SU-DHL-6 (cell line): Measurements from ENCODE around the gene ESYT1.

Experiments used
- H2AFZ ChIP-seq: fragments of 200-600 bp; sonication (generic); 2 replicates; pipeline ENCODE4 v1.6.1; 2014; ENCODE audit warnings: low read depth, mild to moderate bottlenecking, moderate library complexity, mixed read lengths, antibody characterized with exemption, low read length; ENCODE audit not compliant: severe bottlenecking
- H3F3A ChIP-seq: fragments of 200-600 bp; shearing (Covaris generic); 2 replicates; pipeline ENCODE4 v1.6.0; 2016; ENCODE audit warnings: antibody characterized with exemption, mild to moderate bottlenecking; ENCODE audit not compliant: insufficient read depth
- H3K27ac ChIP-seq: fragments of 200-600 bp; sonication (generic); 2 replicates; pipeline ENCODE4 v1.5.1; 2016; ENCODE audit warnings: low read depth, mild to moderate bottlenecking, low read length, moderate library complexity, mixed read lengths
- H3K27me3 ChIP-seq: fragments of 200-600 bp; sonication (generic), shearing (Covaris generic); 2 replicates; pipeline ENCODE4 v1.6.0; 2014; ENCODE audit warnings: mild to moderate bottlenecking, low read length
- H3K36me3 ChIP-seq: fragments of 200-600 bp; sonication (generic); 2 replicates; pipeline ENCODE4 v1.6.1; 2014; ENCODE audit warnings: mild to moderate bottlenecking, low read length, mixed read lengths
- H3K4me2 ChIP-seq: fragments of 300-600, 200-600 bp; shearing (Covaris generic), sonication (generic); 2 replicates; pipeline ENCODE4 v1.6.0; 2014; ENCODE audit warnings: low read length, low read depth, mild to moderate bottlenecking; ENCODE audit not compliant: poor library complexity, severe bottlenecking
- H3K4me3 ChIP-seq: fragments of 200-600 bp; sonication (generic); 2 replicates; pipeline ENCODE4 v1.5.1; 2014; ENCODE audit warnings: antibody characterized with exemption, low read length, mild to moderate bottlenecking, mixed read lengths; ENCODE audit not compliant: insufficient read depth, poor library complexity, severe bottlenecking
- H3K79me2 ChIP-seq: fragments of 200-600 bp; sonication (generic); 2 replicates; pipeline ENCODE4 v1.6.1; 2014; ENCODE audit warnings: mild to moderate bottlenecking, low read length, moderate library complexity; ENCODE audit not compliant: insufficient read depth
- H3K9ac ChIP-seq: fragments of 200-600 bp; sonication (generic); 2 replicates; pipeline ENCODE4 v1.7.0; 2014; ENCODE audit warnings: mild to moderate bottlenecking, low read length
- H3K9me2 ChIP-seq: fragments of 200-600 bp; sonication (generic); replicated peaks from 2 replicates; pipeline ENCODE4 v1.6.1; 2014; ENCODE audit warnings: low read length; ENCODE audit not compliant: insufficient read depth
- H3K9me3 ChIP-seq: fragments of 200-600 bp; sonication (generic); 2 replicates; pipeline ENCODE4 v1.6.1; 2014; ENCODE audit warnings: low read length, mixed read lengths; ENCODE audit not compliant: insufficient read depth
- H4K20me1 ChIP-seq: fragments of 200-600 bp; sonication (generic); 2 replicates; pipeline ENCODE4 v1.6.1; 2014; ENCODE audit warnings: low read depth, mild to moderate bottlenecking, antibody characterized with exemption, low read length, moderate library complexity, mixed read lengths
- EZH2phosphoT487 ChIP-seq: fragments of 200-600 bp; sonication (generic), shearing (Covaris generic); conservative IDR thresholded peaks from 2 replicates; pipeline ENCODE4 v1.6.1; 2018; ENCODE audit warnings: mild to moderate bottlenecking, antibody characterized with exemption, low read length, moderate library complexity, mixed read lengths
- TF ChIP-seq, protein P1 (sequence below): fragments of 200-600 bp; sonication (generic); IDR thresholded peaks from one replicate; pipeline ENCODE4 v1.5.1; 2017; ENCODE audit warnings: antibody characterized with exemption, mild to moderate bottlenecking, low read length, moderate library complexity; ENCODE audit not compliant: insufficient read depth, poor library complexity, severe bottlenecking

The ESYT1 gene

DNA sequence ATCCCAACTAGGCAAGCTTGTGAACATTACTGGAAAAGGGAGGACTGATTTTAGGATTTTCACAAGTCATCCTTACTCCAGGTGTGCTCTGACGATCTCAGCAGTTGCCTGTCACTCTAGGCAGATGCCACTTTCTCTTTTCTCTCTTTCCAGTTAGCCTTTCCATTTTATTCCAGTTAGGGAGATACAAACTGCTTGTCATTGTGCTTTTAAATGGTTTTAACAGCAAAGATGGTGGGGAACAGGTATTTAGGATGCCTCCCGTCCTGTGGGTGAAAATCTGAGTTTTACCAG, 22.5 kb upstream of the ESYT1 start:
- Histone ChIP-seq H3K27me3 (no peaks in the 10 kb centered on the region), H3K79me2 (peaks cover 40% of the 10 kb centered on the region), H3K9me2 (no peaks in the 10 kb centered on the region), H3K9ac (peak overlapping the region; percentile 100), H3F3A (peaks cover 26% of the 10 kb centered on the region), H3K36me3 (peaks cover 24% of the 10 kb centered on the region), H3K9me3 (no peaks in the 10 kb centered on the region), H3K4me2 (peak overlapping the region; percentile 84), H2AFZ (no peak overlapping the region), H4K20me1 (peaks cover 9% of the 10 kb centered on the region; the same call in 1 of the 2 replicates), H3K27ac (peak overlapping the region; percentile 72; the same call in 1 of the 2 replicates), H3K4me3 (peak overlapping the region; percentile 86)
- TF ChIP-seq EZH2phosphoT487: no peak
- TF ChIP-seq, protein P1, sequence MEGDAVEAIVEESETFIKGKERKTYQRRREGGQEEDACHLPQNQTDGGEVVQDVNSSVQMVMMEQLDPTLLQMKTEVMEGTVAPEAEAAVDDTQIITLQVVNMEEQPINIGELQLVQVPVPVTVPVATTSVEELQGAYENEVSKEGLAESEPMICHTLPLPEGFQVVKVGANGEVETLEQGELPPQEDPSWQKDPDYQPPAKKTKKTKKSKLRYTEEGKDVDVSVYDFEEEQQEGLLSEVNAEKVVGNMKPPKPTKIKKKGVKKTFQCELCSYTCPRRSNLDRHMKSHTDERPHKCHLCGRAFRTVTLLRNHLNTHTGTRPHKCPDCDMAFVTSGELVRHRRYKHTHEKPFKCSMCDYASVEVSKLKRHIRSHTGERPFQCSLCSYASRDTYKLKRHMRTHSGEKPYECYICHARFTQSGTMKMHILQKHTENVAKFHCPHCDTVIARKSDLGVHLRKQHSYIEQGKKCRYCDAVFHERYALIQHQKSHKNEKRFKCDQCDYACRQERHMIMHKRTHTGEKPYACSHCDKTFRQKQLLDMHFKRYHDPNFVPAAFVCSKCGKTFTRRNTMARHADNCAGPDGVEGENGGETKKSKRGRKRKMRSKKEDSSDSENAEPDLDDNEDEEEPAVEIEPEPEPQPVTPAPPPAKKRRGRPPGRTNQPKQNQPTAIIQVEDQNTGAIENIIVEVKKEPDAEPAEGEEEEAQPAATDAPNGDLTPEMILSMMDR: no peak

DNA sequence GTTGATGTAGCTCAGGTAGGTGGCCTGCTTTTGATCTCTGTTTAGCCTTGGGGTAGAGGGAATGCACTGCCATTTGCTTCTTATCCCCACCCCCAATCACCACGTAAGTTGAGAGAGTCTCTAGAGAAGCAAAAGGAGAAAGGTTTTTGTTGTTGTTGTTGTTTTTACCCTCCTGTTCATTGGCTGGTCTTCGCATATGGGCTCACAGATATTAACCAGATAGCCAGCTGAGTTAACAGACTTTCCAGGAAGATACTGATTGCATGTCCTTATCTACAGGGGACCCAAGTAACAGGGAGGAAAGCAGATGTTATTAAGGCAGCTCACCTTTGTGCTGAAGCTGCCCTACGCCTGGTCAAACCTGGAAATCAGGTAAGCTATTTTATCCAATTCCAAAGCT, 20.8 kb upstream of the ESYT1 start:
- Histone ChIP-seq H3K9me2 (no peaks in the 10 kb centered on the region), H2AFZ (no peak overlapping the region), H3K9me3 (no peaks in the 10 kb centered on the region), H3K4me2 (no peak overlapping the region), H3K4me3 (no peak overlapping the region), H3K36me3 (peaks cover 33% of the 10 kb centered on the region), H3K27ac (no peak overlapping the region), H3K9ac (no peak overlapping the region), H3K27me3 (no peaks in the 10 kb centered on the region), H4K20me1 (peaks cover 9% of the 10 kb centered on the region; the same call in 1 of the 2 replicates), H3F3A (peaks cover 39% of the 10 kb centered on the region), H3K79me2 (peaks cover 40% of the 10 kb centered on the region)
- TF ChIP-seq, protein P1: no peak
- TF ChIP-seq EZH2phosphoT487: no peak

DNA sequence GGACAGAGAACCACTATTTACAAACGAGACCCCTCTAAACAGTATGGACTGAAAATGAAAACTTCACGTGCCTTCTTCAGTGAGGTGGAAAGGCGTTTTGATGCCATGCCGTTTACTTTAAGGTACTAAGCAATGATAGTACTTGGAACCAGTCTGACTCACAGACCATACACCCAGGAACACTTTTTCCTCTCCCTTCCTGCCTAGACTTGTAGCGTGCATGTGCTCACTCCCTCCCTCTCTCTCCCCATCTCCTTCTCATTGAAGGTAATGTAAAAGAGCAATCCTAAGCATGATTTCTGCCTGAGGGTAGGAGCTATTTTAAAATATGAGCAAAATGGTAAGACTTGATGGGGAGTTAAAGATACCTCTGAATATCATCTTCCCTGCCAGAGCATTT, 17.5 kb upstream of the ESYT1 start:
- Histone ChIP-seq H3F3A (peaks cover 63% of the 10 kb centered on the region), H3K9me2 (no peaks in the 10 kb centered on the region), H3K4me3 (no peak overlapping the region), H3K36me3 (peaks cover 33% of the 10 kb centered on the region), H3K27me3 (no peaks in the 10 kb centered on the region), H2AFZ (no peak overlapping the region), H3K9me3 (no peaks in the 10 kb centered on the region), H3K27ac (no peak overlapping the region), H3K9ac (no peak overlapping the region), H3K79me2 (peaks cover 28% of the 10 kb centered on the region), H3K4me2 (no peak overlapping the region), H4K20me1 (peaks cover 9% of the 10 kb centered on the region; the same call in 1 of the 2 replicates)
- no peak for TF ChIP-seq EZH2phosphoT487
- TF ChIP-seq, protein P1: no peak
